BJ (cell line): ENCODE measurements around the gene MAN1C1. TPM values are rescaled to one million over a fixed set of nuclear protein-coding genes. Genes with fewer than 3 reads are reported as not detected.
A peak's percentile ranks its signal among the peaks of the same experiment; 100 is the strongest.
"Not testable (repeated sequence)": the region's sequence is repeated elsewhere in the genome, so short reads cannot be mapped to it uniquely, and the experiment has no call there.

Source experiments
- CTCF ChIA-PET: fragments of 350-600 bp; formaldehyde crosslinking; extraction: SDS; loops from one replicate; lab custom pipeline; 2021; ENCODE audit warnings: antibody characterized with exemption, inconsistent platforms; lab: Yijun Ruan, JAX
- POLR2A ChIA-PET: fragments of 300-600 bp; sonication (Branson Sonifier 250); formaldehyde crosslinking; extraction: SDS; loops from one replicate; lab custom pipeline; 2021; ENCODE audit warnings: antibody characterized with exemption; lab: Charles Lee
- DNase-seq: peaks from one replicate; pipeline ENCODE4 v3.0.0-alpha.2; 2011; ENCODE audit warnings: low read depth
- H3K27me3 ChIP-seq: 2 replicates; pipeline ENCODE4 v1.6.0; 2011; ENCODE audit warnings: low read length; ENCODE audit not compliant: control insufficient read depth, insufficient read depth
- H3K36me3 ChIP-seq: 2 replicates; pipeline ENCODE4 v1.5.1; 2011; ENCODE audit warnings: low read length; ENCODE audit not compliant: control insufficient read depth, insufficient read depth
- H3K4me3 ChIP-seq: 2 replicates; pipeline ENCODE4 v1.5.1; 2011; ENCODE audit warnings: low read depth, mild to moderate bottlenecking, control low read depth, low read length
- polyA plus RNA-seq: library from polyadenylated mRNA; depleted of rRNA; stranded (reverse); fragments of >200 nt; gene quantifications from 2 replicates; pipeline ENCODE4 v1.2.3, GENCODE V29; 2011
- TF ChIP-seq, protein P1 (sequence below): IDR thresholded peaks from 2 replicates; pipeline ENCODE4 v1.5.1; 2011; ENCODE audit warnings: low read depth, mild to moderate bottlenecking, control low read depth, inconsistent platforms, low read length, moderate library complexity; ENCODE audit not compliant: insufficient read depth

Gene MAN1C1
- polyA plus RNA-seq, 1 experiment = 1.1 TPM

DNA sequence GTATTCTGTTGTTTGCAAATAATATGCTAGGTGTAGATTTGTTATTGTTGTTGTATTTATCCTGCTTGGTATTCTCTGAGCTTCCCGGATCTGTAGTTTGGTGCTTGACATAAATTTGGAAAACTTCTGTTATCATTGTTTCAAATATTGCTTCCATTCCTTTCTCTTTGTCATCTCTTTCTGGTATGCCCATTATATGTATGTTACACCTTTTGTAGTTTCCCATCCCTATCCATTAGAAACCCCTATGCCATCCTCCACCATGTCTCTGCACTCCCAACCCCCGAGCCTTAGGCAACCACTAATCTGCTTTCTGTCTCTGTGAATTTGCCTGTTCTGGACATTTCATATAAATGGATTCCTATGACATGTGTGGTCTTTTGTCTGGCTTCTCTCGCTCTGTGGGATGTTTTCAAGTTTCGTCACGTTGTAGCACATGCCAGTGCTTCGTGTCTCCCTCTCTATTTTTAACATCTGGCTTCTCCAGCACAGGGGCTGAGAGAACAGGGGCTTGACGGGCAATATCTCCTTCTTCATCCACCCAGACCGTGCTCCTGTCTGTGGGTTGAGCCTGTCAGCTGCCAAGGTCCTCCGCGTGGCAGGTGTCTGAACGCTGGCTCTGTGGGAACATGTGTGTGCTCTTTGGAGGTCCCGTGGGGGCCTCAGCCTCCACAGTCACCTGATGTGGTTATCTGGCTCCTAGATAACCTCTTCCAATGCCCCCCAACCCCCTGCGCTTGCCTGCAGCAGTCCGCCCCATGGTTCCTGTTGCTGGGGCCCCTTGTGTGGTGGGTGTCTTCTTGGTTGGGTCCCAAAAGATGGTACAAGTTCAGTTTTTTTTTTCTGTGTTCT lies 32.8 kb upstream of the MAN1C1 start:
- Histone ChIP-seq H3K36me3 (no peaks in the 10 kb centered on the region), H3K4me3 (no peak overlapping the region), H3K27me3 (0 out of 2 replicates have a peak, but pooled peaks cover 2% of the 10 kb centered on the region)
- TF ChIP-seq, protein P1, sequence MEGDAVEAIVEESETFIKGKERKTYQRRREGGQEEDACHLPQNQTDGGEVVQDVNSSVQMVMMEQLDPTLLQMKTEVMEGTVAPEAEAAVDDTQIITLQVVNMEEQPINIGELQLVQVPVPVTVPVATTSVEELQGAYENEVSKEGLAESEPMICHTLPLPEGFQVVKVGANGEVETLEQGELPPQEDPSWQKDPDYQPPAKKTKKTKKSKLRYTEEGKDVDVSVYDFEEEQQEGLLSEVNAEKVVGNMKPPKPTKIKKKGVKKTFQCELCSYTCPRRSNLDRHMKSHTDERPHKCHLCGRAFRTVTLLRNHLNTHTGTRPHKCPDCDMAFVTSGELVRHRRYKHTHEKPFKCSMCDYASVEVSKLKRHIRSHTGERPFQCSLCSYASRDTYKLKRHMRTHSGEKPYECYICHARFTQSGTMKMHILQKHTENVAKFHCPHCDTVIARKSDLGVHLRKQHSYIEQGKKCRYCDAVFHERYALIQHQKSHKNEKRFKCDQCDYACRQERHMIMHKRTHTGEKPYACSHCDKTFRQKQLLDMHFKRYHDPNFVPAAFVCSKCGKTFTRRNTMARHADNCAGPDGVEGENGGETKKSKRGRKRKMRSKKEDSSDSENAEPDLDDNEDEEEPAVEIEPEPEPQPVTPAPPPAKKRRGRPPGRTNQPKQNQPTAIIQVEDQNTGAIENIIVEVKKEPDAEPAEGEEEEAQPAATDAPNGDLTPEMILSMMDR = no peak
- no peak for DNase-seq
- ChIA-PET CTCF (interaction anchor here (1.0 to 4.8 kb wide), 2 partner anchors 11 to 25 kb away, joined by 3 to 27 read pairs; no protein-coding TSS in a partner anchor), POLR2A (no interaction called here)

DNA sequence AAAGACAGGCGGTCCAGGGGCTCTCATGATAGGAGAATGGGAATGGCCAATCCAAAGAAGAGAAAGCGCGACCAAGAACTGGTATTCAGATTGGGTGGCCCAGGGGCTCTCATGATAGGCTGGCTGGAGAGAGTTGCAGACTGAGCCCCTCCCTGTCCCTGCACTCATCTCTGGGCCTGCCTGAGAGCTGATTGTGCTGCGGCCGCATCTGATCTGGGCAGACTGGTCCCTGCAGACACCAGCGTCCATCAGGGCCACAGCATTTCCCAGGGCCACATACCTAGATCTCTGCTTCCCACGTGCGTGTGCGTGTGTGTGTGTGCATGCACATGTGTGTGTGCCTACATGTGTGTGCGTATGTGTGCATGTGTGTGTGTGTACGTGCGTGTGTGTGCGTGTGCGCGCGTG lies 30.4 kb upstream of the MAN1C1 start:
- H3K36me3 ChIP-seq = no peaks in the 10 kb centered on the region
- H3K27me3 ChIP-seq = no peaks in the 10 kb centered on the region
- POLR2A ChIA-PET = no interaction called here
- DNase-seq = no peak
- no peak overlapping the region for H3K4me3 ChIP-seq
- CTCF ChIA-PET = interaction anchor here (0.9 to 1.7 kb wide), 2 partner anchors 23 to 210 kb away, joined by 3 read pairs; no protein-coding TSS in a partner anchor
- TF ChIP-seq, protein P1 = no peak

DNA sequence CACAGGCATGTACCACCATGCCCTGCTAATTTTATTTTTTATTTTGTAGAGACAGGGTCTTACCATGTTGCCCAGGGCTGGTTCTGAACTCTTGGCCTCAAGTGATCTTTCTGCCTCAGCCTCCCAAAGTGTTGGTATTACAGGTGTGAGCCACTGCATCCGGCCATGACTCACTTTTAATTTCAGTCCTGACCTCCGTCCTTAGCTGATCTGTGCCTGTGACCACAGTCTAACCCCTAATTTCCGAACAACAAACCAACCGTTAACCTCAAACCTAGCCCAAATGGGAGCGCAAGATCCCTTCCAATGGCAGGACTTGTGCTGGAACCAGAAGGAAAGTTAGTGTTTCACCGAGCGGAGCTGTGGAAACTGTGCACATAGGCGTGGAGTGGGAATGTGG lies 29.3 kb upstream of the MAN1C1 start:
- no peaks in the 10 kb centered on the region for H3K36me3 ChIP-seq
- H3K27me3 ChIP-seq = no peaks in the 10 kb centered on the region
- CTCF ChIA-PET = interaction anchor here (0.6 to 1.7 kb wide), 4 partner anchors 14 to 1168 kb away, joined by 3 to 4 read pairs (median 3); no protein-coding TSS in a partner anchor
- POLR2A ChIA-PET = no interaction called here
- no peak overlapping the region for H3K4me3 ChIP-seq
- no peak for DNase-seq
- TF ChIP-seq, protein P1 = no peak

DNA sequence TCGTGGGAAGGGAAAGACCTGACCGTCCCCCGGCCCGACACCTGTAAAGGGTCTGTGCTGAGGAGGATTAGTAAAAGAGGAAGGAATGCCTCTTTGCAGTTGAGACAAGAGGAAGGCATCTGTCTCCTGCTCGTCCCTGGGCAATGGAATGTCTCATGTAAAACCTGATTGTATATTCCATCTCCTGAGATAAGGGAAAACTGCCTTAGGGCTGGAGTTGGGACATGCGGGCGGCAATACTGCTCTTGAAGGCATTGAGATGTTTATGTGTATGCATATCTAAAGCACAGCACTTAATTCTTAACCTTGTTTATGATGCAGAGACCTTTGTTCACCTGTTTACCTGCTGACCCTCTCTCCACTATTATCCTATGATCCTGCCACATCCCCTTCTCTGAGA lies 28.4 kb upstream of the MAN1C1 start:
- H3K36me3 ChIP-seq, POLR2A ChIA-PET, H3K27me3 ChIP-seq, CTCF ChIA-PET, H3K4me3 ChIP-seq, DNase-seq: not testable (repeated sequence)

DNA sequence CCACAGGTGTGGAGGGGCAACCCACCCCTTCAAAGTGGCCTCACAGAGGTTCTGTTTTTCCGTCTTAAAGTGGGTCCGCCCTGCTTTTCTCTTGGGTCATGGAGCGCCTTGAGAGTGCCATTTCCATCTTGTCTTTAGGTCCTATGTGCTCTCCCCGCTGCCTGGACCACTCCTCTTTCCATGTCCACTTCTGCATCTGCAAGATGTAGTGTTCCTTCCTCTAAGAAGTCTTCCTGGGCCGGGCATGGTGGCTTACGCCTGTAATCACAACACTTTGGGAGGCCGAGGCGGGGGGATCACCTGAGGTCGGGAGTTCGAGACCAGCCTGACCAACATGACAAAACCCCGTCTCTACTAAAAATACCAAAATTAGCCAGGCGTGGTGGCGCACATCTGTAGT lies 27.8 kb upstream of the MAN1C1 start:
- DNase-seq, H3K36me3 ChIP-seq, H3K4me3 ChIP-seq, H3K27me3 ChIP-seq, POLR2A ChIA-PET: not testable (repeated sequence)
- CTCF ChIA-PET = interaction anchor here (1.0 to 1.7 kb wide), 2 partner anchors 16 to 20 kb away, joined by 5 to 6 read pairs; no protein-coding TSS in a partner anchor

DNA sequence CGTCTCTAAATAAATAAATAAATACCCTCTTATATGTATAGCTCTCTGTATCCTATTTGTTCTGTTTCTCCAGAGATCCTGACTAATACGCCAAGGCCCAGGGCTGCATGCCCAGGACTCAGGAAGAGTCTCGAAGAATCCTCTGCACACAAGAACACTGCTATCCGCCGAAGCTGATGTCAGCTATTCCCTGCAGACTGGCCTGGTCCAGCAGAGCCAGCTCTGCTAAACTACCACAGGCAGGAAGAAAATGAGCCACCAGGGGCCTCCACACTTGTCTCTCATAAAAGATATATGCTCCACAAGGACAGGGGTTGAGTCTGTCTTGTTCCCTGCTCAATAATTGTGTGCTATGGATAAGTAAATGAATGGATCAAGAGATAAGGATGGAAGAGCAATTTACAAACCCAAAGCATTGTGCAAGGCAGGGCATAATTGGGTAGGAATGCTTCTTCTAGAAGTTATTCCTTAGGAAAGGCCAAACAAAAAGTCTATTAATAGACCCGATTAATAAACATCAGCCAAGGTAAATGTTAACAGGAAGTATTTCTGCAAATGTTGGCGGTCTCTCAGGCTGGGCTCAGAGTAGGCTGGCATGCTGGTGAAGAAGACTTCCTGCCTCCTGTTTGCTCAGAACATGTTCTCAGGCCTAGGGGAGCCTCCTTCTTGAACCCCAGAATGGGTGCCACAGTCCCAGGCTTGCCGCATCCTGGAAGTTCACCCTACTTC lies 26.3 kb upstream of the MAN1C1 start:
- Histone ChIP-seq H3K36me3 (no peaks in the 10 kb centered on the region), H3K4me3 (no peak overlapping the region), H3K27me3 (no peaks in the 10 kb centered on the region; the same call in 1 of the 2 replicates)
- CTCF ChIA-PET = interaction anchor here (1.0 to 1.7 kb wide), 4 partner anchors 13 to 18 kb away, joined by 4 to 6 read pairs (median 4); no protein-coding TSS in a partner anchor
- DNase-seq = no peak
- TF ChIP-seq, protein P1 = peak; percentile 24; the same call in 1 of the 2 replicates
- POLR2A ChIA-PET = no interaction called here
